ENCODE results near the gene HDAC9.

DNA sequence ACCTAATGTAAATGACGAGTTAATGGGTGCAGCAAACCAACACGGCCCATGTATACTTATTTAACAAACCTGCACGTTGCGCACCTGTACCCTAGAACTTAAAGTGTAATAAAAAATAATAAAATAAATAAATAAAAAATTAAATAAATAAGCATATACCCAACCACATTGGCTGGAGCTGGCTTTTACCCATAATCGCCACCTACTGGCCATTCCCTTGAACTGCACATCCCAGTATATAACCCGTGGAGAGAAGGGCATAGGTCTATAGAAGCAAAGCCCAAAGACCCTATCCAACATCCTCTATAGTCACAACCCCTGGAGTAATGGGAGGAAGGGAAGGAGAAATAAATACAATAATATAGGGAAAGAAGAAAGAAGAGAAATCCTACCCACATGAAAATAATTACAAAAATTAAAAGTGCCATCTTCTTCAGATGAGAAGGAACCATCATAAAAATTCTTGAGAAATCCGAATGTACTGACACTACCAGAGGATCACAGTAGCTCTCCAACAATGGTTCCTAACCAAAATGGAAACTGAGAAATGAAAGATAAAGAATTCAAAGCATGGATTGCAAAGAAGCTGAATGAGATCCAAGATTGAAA is 556.3 kb downstream of the HDAC9 start:
- TF ChIP-seq, protein P1, sequence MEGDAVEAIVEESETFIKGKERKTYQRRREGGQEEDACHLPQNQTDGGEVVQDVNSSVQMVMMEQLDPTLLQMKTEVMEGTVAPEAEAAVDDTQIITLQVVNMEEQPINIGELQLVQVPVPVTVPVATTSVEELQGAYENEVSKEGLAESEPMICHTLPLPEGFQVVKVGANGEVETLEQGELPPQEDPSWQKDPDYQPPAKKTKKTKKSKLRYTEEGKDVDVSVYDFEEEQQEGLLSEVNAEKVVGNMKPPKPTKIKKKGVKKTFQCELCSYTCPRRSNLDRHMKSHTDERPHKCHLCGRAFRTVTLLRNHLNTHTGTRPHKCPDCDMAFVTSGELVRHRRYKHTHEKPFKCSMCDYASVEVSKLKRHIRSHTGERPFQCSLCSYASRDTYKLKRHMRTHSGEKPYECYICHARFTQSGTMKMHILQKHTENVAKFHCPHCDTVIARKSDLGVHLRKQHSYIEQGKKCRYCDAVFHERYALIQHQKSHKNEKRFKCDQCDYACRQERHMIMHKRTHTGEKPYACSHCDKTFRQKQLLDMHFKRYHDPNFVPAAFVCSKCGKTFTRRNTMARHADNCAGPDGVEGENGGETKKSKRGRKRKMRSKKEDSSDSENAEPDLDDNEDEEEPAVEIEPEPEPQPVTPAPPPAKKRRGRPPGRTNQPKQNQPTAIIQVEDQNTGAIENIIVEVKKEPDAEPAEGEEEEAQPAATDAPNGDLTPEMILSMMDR (IDR thresholded peaks at IDR 0.05): peak; percentile 70
- TF ChIP-seq EZH2phosphoT487 (IDR thresholded peaks at IDR 0.05): no peak
